ENCODE results near the gene RPS8. TPM values are rescaled to one million over a fixed set of nuclear protein-coding genes. Genes with fewer than 3 reads are reported as not detected.
"Not testable (repeated sequence)": the region's sequence is repeated elsewhere in the genome, so short reads cannot be mapped to it uniquely, and the experiment has no call there.

RPS8 gene
- total and polyA plus RNA-seq, 10 donors = 1,626 to 6,194 (median 2,275) TPM

DNA sequence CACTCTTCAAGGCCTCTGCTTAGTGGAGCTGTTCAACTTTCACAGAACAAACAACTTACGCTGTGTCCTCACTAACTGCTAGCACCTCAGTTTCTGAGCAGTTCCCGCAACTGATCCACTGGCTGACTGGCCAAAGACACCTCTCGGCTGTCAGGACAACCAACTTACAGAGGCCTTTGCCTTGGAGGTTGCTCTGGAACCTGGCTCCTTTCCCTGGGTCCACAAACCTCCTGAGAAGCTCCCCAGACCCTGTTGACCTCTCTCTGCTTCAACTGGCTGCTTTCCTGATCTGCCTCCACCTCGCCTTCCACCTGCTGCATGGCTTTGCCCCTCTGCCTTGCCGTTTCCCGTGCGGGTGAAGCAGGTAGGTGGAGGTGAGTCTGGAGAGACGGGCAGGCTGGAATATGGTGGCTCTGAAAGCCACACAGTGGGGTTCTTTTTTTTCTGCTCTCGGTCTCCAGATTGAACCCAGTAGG is 45.9 kb downstream of the RPS8 start:
- peaks cover 3 to 39% (median 30%) of the 10 kb centered on the region in 6 donors for H3K4me1 ChIP-seq
- no peaks in the 10 kb centered on the region for H3K27me3 ChIP-seq (replicated peaks in 1 of 7)
- TF ChIP-seq POLR2AphosphoS5 (IDR thresholded peaks at IDR 0.05) = no peak
- TF ChIP-seq CTCF (IDR thresholded peaks at IDR 0.05 in 8 of 11, conservative IDR thresholded peaks at IDR 0.05 in 3 of 11) = no peak
- no peak for TF ChIP-seq POLR2A (IDR thresholded peaks at IDR 0.05)
- H3K4me3 ChIP-seq = peak overlapping the region in 1 of 8 donors; percentile 75
- WGBS, 5 donors = 90 to 95% (median 93%) methylated on average over 9 of the region's 9 CpGs
- H3K36me3 ChIP-seq = no peaks in the 10 kb centered on the region
- DNase-seq = peak; percentile 67
- peak overlapping the region in 3 of 8 donors; percentile 27 to 97 (median 96) for H3K27ac ChIP-seq
- intact Hi-C loops (cut with DNase I; ENCODE audit: low total_unique reads) = loop anchor here (5.0 kb wide), 1 partner anchor 34 kb away; the partner anchor contains the start of gene BEST4
- no peaks in the 10 kb centered on the region for H3K9me3 ChIP-seq

- H3K9me3 ChIP-seq = no peaks in the 10 kb centered on the region
- no peaks in the 10 kb centered on the region for H3K36me3 ChIP-seq
- intact Hi-C loops (cut with DNase I; ENCODE audit: low total_unique reads) = loop anchor here (5.0 kb wide), 1 partner anchor 35 kb away; the partner anchor contains the start of gene BEST4
- TF ChIP-seq POLR2A (IDR thresholded peaks at IDR 0.05) = no peak
- no peak for TF ChIP-seq CTCF (IDR thresholded peaks at IDR 0.05 in 8 of 11, conservative IDR thresholded peaks at IDR 0.05 in 3 of 11)
- no peak for TF ChIP-seq POLR2AphosphoS5 (IDR thresholded peaks at IDR 0.05)
- H3K27me3 ChIP-seq (replicated peaks in 1 of 7) = no peaks in the 10 kb centered on the region
- H3K27ac ChIP-seq = no peak overlapping the region
- H3K4me1 ChIP-seq = peaks cover 8 to 48% (median 37%) of the 10 kb centered on the region in 6 donors
- peak; percentile 74 for DNase-seq
- H3K4me3 ChIP-seq = no peak overlapping the region
- WGBS, 5 donors = 80 to 97% (median 90%) methylated on average over 2 to 6 of the region's 6 CpGs
Measured at GRCh38 chr1:44822131-44822701, 46.9 kb downstream of the RPS8 start.

GRCh38 chr1:44822981-44823451 is 47.7 kb downstream of the RPS8 start:
- TF ChIP-seq CTCF (IDR thresholded peaks at IDR 0.05 in 8 of 11, conservative IDR thresholded peaks at IDR 0.05 in 3 of 11) (no peak), POLR2A (IDR thresholded peaks at IDR 0.05) (no peak), POLR2AphosphoS5 (IDR thresholded peaks at IDR 0.05) (no peak)
- intact Hi-C loops (cut with DNase I; ENCODE audit: low total_unique reads) = loop anchor here (5.0 kb wide), 1 partner anchor 36 kb away; the partner anchor contains the start of gene BEST4

DNA sequence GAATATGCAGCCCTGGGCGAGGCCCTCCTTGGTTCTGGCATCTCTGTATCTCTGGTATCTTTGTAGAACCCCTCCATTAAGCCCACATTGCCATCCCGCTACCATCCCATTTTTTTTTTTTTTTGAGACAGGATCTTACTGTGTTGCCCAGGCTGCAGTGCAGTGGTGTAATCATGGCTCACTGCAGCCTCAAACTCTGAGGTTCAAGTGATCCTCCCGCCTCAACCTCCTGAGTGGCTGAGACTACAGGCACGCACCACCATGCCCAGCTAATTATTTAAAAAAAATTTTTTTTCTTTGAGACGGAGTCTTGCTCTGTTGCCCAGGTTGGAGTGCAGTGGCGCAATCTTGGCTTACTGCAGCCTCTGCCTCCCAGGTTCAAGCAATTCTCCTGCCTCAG is 49.1 kb downstream of the RPS8 start:
- H3K9me3 ChIP-seq; H3K4me3 ChIP-seq; H3K36me3 ChIP-seq; H3K27ac ChIP-seq; H3K27me3 ChIP-seq (replicated peaks in 1 of 7): not testable (repeated sequence)
- H3K4me1 ChIP-seq = peaks cover 8 to 38% (median 26%) of the 10 kb centered on the region in 6 donors
- 92 to 95% (median 93%) methylated on average over 6 of the region's 6 CpGs for WGBS, 5 donors
- intact Hi-C loops (cut with DNase I; ENCODE audit: low total_unique reads) = loop anchor here (5.0 kb wide), 1 partner anchor 37 kb away; the partner anchor contains the start of gene BEST4
- peak; percentile 19 for DNase-seq

More at GRCh38 chr1:44822981-44823451, 47.7 kb downstream of the RPS8 start:
- WGBS, 5 donors = 90 to 94% (median 93%) methylated on average over 11 to 15 of the region's 15 CpGs
- H3K4me3 ChIP-seq = no peak overlapping the region
- no peaks in the 10 kb centered on the region for H3K36me3 ChIP-seq
- no peaks in the 10 kb centered on the region for H3K27me3 ChIP-seq (replicated peaks in 1 of 7)
- peaks cover 8 to 48% (median 37%) of the 10 kb centered on the region in 6 donors for H3K4me1 ChIP-seq
- H3K9me3 ChIP-seq = no peaks in the 10 kb centered on the region
- DNase-seq = peak; percentile 72
- no peak overlapping the region for H3K27ac ChIP-seq
